SK-N-MC (cell line): Measurements from ENCODE around the gene SLC36A3.
"Not testable (repeated sequence)": the region's sequence is repeated elsewhere in the genome, so short reads cannot be mapped to it uniquely, and the experiment has no call there.

ENCODE experiments used
- DNase-seq: peaks from one replicate; pipeline ENCODE4 v3.0.0-alpha.2; 2011; ENCODE audit warnings: low read depth, low spot score
- H3K27ac ChIP-seq: fragments of 200-600 bp; sonication (generic); 2 replicates; pipeline ENCODE4 v1.5.1; 2016; ENCODE audit warnings: mixed run types
- H3K36me3 ChIP-seq: fragments of 200-600 bp; sonication (generic); 2 replicates; pipeline ENCODE4 v1.6.1; 2017; ENCODE audit warnings: antibody characterized with exemption, low read length, mixed read lengths; ENCODE audit not compliant: insufficient read depth
- H3K4me3 ChIP-seq: fragments of 200-600 bp; sonication (generic); 2 replicates; pipeline ENCODE4 v1.5.1; 2016
- H3K9ac ChIP-seq: fragments of 200-600 bp; sonication (generic); 2 replicates; pipeline ENCODE4 v1.8.0; 2017; ENCODE audit warnings: mixed run types, mixed read lengths; ENCODE audit not compliant: insufficient read length
- H3K9me3 ChIP-seq: fragments of 200-600 bp; sonication (generic); 2 replicates; pipeline ENCODE4 v1.6.1; 2017; ENCODE audit warnings: low read depth, mild to moderate bottlenecking, antibody characterized with exemption, low read length, moderate library complexity, mixed read lengths
- EZH2 ChIP-seq: fragments of 200-600 bp; sonication (generic); IDR thresholded peaks from one replicate; pipeline ENCODE4 v1.6.1; 2017; ENCODE audit warnings: antibody characterized with exemption
- FOXP2 ChIP-seq: optimal IDR thresholded peaks from 2 replicates; pipeline ENCODE3; 2011; ENCODE audit warnings: mild to moderate bottlenecking, moderate library complexity; ENCODE audit not compliant: insufficient read depth; ENCODE audit errors: extremely low read length, control extremely low read depth
- POLR2AphosphoS5 ChIP-seq: IDR thresholded peaks from 2 replicates; pipeline ENCODE4 v1.6.1; 2012; ENCODE audit warnings: mild to moderate bottlenecking, low read depth, low read length, borderline replicate concordance

SLC36A3 gene

GRCh38 chr5:151315998-151316597 lies 12.5 kb upstream of the SLC36A3 start:
- no peak for DNase-seq
- Histone ChIP-seq H3K9ac (no peak overlapping the region), H3K4me3 (no peak overlapping the region), H3K36me3 (no peaks in the 10 kb centered on the region), H3K27ac (no peak overlapping the region), H3K9me3 (no peaks in the 10 kb centered on the region)
- no peak for TF ChIP-seq POLR2AphosphoS5
- TF ChIP-seq FOXP2 = no peak

GRCh38 chr5:151313357-151313756 lies 9.8 kb upstream of the SLC36A3 start:
- Histone ChIP-seq H3K27ac (no peak overlapping the region), H3K36me3 (no peaks in the 10 kb centered on the region), H3K9me3 (no peaks in the 10 kb centered on the region), H3K4me3 (no peak overlapping the region), H3K9ac (no peak overlapping the region)
- no peak for DNase-seq
- no peak for TF ChIP-seq FOXP2
- TF ChIP-seq EZH2 = no peak
- TF ChIP-seq POLR2AphosphoS5 = no peak

- Histone ChIP-seq H3K9ac (no peak overlapping the region), H3K9me3 (no peaks in the 10 kb centered on the region), H3K4me3 (no peak overlapping the region), H3K36me3 (no peaks in the 10 kb centered on the region), H3K27ac (no peak overlapping the region)
- no peak for DNase-seq
- TF ChIP-seq EZH2 = no peak
- no peak for TF ChIP-seq FOXP2
- TF ChIP-seq POLR2AphosphoS5 = no peak
These were observed 9.3 kb upstream of the SLC36A3 start for GRCh38 chr5:151312756-151313324.

GRCh38 chr5:151310932-151311331 lies 7.4 kb upstream of the SLC36A3 start:
- H3K9ac ChIP-seq = no peak overlapping the region
- H3K36me3 ChIP-seq = no peaks in the 10 kb centered on the region
- TF ChIP-seq FOXP2 (no peak), POLR2AphosphoS5 (no peak), EZH2 (no peak)
- H3K9me3 ChIP-seq = no peaks in the 10 kb centered on the region
- no peak for DNase-seq
- H3K4me3 ChIP-seq = no peak overlapping the region
- no peak overlapping the region for H3K27ac ChIP-seq

- not testable (repeated sequence) for H3K4me3 ChIP-seq, DNase-seq, H3K36me3 ChIP-seq, H3K27ac ChIP-seq, H3K9ac ChIP-seq, H3K9me3 ChIP-seq
These were observed 6.3 kb upstream of the SLC36A3 start for GRCh38 chr5:151309821-151310220.

GRCh38 chr5:151309266-151309665 lies 5.7 kb upstream of the SLC36A3 start:
- H3K4me3 ChIP-seq, H3K27ac ChIP-seq, DNase-seq, H3K9me3 ChIP-seq, H3K36me3 ChIP-seq, H3K9ac ChIP-seq: not testable (repeated sequence)

- H3K36me3 ChIP-seq = no peaks in the 10 kb centered on the region
- no peak overlapping the region for H3K9ac ChIP-seq
- TF ChIP-seq POLR2AphosphoS5 (no peak), EZH2 (no peak), FOXP2 (no peak)
- H3K27ac ChIP-seq = no peak overlapping the region
- H3K9me3 ChIP-seq = no peaks in the 10 kb centered on the region
- H3K4me3 ChIP-seq = no peak overlapping the region
- peak; percentile 26 for DNase-seq
These were observed 5.3 kb downstream of the SLC36A3 start for GRCh38 chr5:151298063-151298855.

- H3K4me3 ChIP-seq = no peak overlapping the region
- no peak overlapping the region for H3K27ac ChIP-seq
- TF ChIP-seq POLR2AphosphoS5 = no peak
- TF ChIP-seq FOXP2 = no peak
- TF ChIP-seq EZH2 = no peak
- H3K9ac ChIP-seq = no peak overlapping the region
- no peaks in the 10 kb centered on the region for H3K36me3 ChIP-seq
- DNase-seq = no peak
- H3K9me3 ChIP-seq = no peaks in the 10 kb centered on the region
These were observed 6.6 kb downstream of the SLC36A3 start for GRCh38 chr5:151296974-151297373.

- Histone ChIP-seq H3K36me3 (no peaks in the 10 kb centered on the region), H3K27ac (no peak overlapping the region), H3K9me3 (no peaks in the 10 kb centered on the region), H3K9ac (no peak overlapping the region), H3K4me3 (no peak overlapping the region)
- TF ChIP-seq EZH2 (no peak), FOXP2 (no peak), POLR2AphosphoS5 (no peak)
- no peak for DNase-seq
These were observed 7.1 kb downstream of the SLC36A3 start for GRCh38 chr5:151296478-151296830.
